IMR-90 (cell line): Measurements from ENCODE around the gene NHLRC2. TPM values are rescaled to one million over a fixed set of nuclear protein-coding genes. Genes with fewer than 3 reads are reported as not detected.

Experiments used
- ATAC-seq: fragments of 200-7000 bp; cut with Tn5 transposase; 2 replicates; pipeline ENCODE4 v1.9.1; 2020; ENCODE audit warnings: low read depth, mild to moderate bottlenecking, moderate library complexity
- BruUV-seq: library from RNA; stranded (reverse); fragments of 400-500 nt; replicated peaks from 2 replicates; lab custom pipeline; 2021; lab: Mats Ljungman, UMichigan
- CTCF ChIA-PET: fragments of 300-600 bp; formaldehyde crosslinking; extraction: SDS; loops from one replicate; lab custom pipeline; 2021; ENCODE audit warnings: antibody characterized with exemption; lab: Yijun Ruan, JAX
- POLR2A ChIA-PET: fragments of 300-600 bp; sonication (Branson Sonifier 250); formaldehyde crosslinking; loops from one replicate; lab custom pipeline; 2022; ENCODE audit warnings: antibody characterized with exemption; ENCODE audit not compliant: unreplicated experiment; lab: Charles Lee
- DNase-seq: peaks from one replicate; pipeline ENCODE4 v3.0.0; 2013
- H2AFZ ChIP-seq: replicated peaks from 2 replicates; pipeline ENCODE3; 2013; ENCODE audit warnings: low read length, mild to moderate bottlenecking; ENCODE audit not compliant: poor library complexity
- H2AK5ac ChIP-seq: 2 replicates; pipeline ENCODE4 v1.6.1; 2013; ENCODE audit warnings: low read depth, low read length, inconsistent platforms
- H2AK9ac ChIP-seq: replicated peaks from 2 replicates; pipeline ENCODE3; 2013; ENCODE audit warnings: mild to moderate bottlenecking, low read depth, low read length, moderate library complexity; ENCODE audit not compliant: poor library complexity
- H2BK120ac ChIP-seq: 2 replicates; pipeline ENCODE4 v1.6.1; 2013; ENCODE audit warnings: low read depth, low read length, inconsistent platforms
- H2BK15ac ChIP-seq: 3 replicates; pipeline ENCODE4 v1.6.1; 2013; ENCODE audit warnings: low read depth, low read length, inconsistent platforms
- H2BK20ac ChIP-seq: 2 replicates; pipeline ENCODE4 v1.6.1; 2013; ENCODE audit warnings: low read depth, mild to moderate bottlenecking, inconsistent platforms, low read length, moderate library complexity
- H2BK5ac ChIP-seq: 2 replicates; pipeline ENCODE4 v1.6.1; 2013; ENCODE audit warnings: mild to moderate bottlenecking, low read depth, low read length, inconsistent platforms; ENCODE audit not compliant: poor library complexity, severe bottlenecking
- H3K14ac ChIP-seq: replicated peaks from 2 replicates; pipeline ENCODE4 v1.6.1; 2013; ENCODE audit warnings: low read depth, low read length, inconsistent platforms
- H3K18ac ChIP-seq: 2 replicates; pipeline ENCODE4 v1.6.1; 2013; ENCODE audit warnings: low read depth, low read length, control low read depth
- H3K23ac ChIP-seq: 2 replicates; pipeline ENCODE4 v1.6.1; 2013; ENCODE audit warnings: low read depth, low read length, inconsistent platforms
- H3K27ac ChIP-seq: 2 replicates; pipeline ENCODE4 v1.5.1; 2013; ENCODE audit warnings: mild to moderate bottlenecking, control low read depth, low read length; ENCODE audit not compliant: insufficient read depth
- H3K27me3 ChIP-seq: 2 replicates; pipeline ENCODE4 v1.6.1; 2013; ENCODE audit warnings: low read length; ENCODE audit not compliant: control insufficient read depth, insufficient read depth
- H3K36me3 ChIP-seq: 2 replicates; pipeline ENCODE4 v1.6.1; 2013; ENCODE audit warnings: low read length, mixed read lengths; ENCODE audit not compliant: control insufficient read depth, insufficient read depth
- H3K4ac ChIP-seq: 2 replicates; pipeline ENCODE4 v1.6.1; 2013; ENCODE audit warnings: low read depth, low read length, inconsistent platforms
- H3K4me1 ChIP-seq: 2 replicates; pipeline ENCODE4 v1.6.1; 2013; ENCODE audit warnings: low read length, mixed read lengths; ENCODE audit not compliant: control insufficient read depth, insufficient read depth
- H3K4me2 ChIP-seq: 2 replicates; pipeline ENCODE4 v1.6.1; 2013; ENCODE audit warnings: low read depth, mild to moderate bottlenecking, control low read depth, low read length, moderate library complexity
- H3K4me3 ChIP-seq: 2 replicates; pipeline ENCODE4 v1.5.1; 2013; ENCODE audit warnings: low read depth, mild to moderate bottlenecking, control low read depth, low read length, moderate library complexity; ENCODE audit not compliant: insufficient read depth
- H3K56ac ChIP-seq: 2 replicates; pipeline ENCODE4 v1.6.1; 2013; ENCODE audit warnings: low read length, inconsistent platforms; ENCODE audit not compliant: insufficient read depth; ENCODE audit errors: extremely low read depth
- H3K79me1 ChIP-seq, 2 experiments: 2 replicates each; pipeline ENCODE4 v1.6.1; 2013; ENCODE audit warnings: low read length in 2 of 2, inconsistent platforms in 1 of 2, low read depth in 1 of 2
- H3K9ac ChIP-seq: 2 replicates; pipeline ENCODE4 v1.6.1; 2013; ENCODE audit warnings: low read depth, low read length, control low read depth
- H3K9me1 ChIP-seq: 2 replicates; pipeline ENCODE4 v1.6.1; 2013; ENCODE audit warnings: low read length, inconsistent platforms; ENCODE audit not compliant: insufficient read depth
- H3K9me3 ChIP-seq: 2 replicates; pipeline ENCODE4 v1.6.1; 2013; ENCODE audit warnings: low read length; ENCODE audit not compliant: control insufficient read depth, insufficient read depth
- H4K20me1 ChIP-seq: 2 replicates; pipeline ENCODE4 v1.6.1; 2013; ENCODE audit warnings: low read length, inconsistent platforms; ENCODE audit not compliant: insufficient read depth
- H4K5ac ChIP-seq: 2 replicates; pipeline ENCODE4 v1.6.1; 2013; ENCODE audit warnings: mild to moderate bottlenecking, low read depth, low read length, control low read depth
- H4K8ac ChIP-seq, 2 experiments: 2 replicates each; pipeline ENCODE4 v1.6.1; 2013; ENCODE audit warnings: low read depth in 2 of 2, low read length in 2 of 2, control low read depth in 1 of 2, inconsistent platforms in 1 of 2
- H4K91ac ChIP-seq: 2 replicates; pipeline ENCODE4 v1.6.1; 2013; ENCODE audit warnings: low read depth, low read length, inconsistent platforms; ENCODE audit not compliant: insufficient read depth
- BHLHE40 ChIP-seq: fragments of 150-350 bp; IDR thresholded peaks from 2 replicates; pipeline ENCODE4 v1.6.1; 2016; ENCODE audit warnings: mild to moderate bottlenecking, low read depth, low read length
- CEBPB ChIP-seq: IDR thresholded peaks from 2 replicates; pipeline ENCODE4 v1.6.1; 2012; ENCODE audit warnings: low read depth, low read length, improper control_type of control experiment
- CHD1 ChIP-seq: IDR thresholded peaks from 2 replicates; pipeline ENCODE4 v1.6.1; 2012; ENCODE audit warnings: low read depth, low read length, improper control_type of control experiment
- CTCF ChIP-seq: conservative IDR thresholded peaks from 2 replicates; pipeline ENCODE4 v1.5.1; 2012; ENCODE audit warnings: mild to moderate bottlenecking, low read depth, low read length, improper control_type of control experiment
- ELK1 ChIP-seq: fragments of 150-350 bp; IDR thresholded peaks from 2 replicates; pipeline ENCODE4 v1.6.1; 2016; ENCODE audit warnings: low read depth, mild to moderate bottlenecking, low read length, moderate library complexity, borderline replicate concordance
- FOS ChIP-seq: fragments of 150-350 bp; IDR thresholded peaks from 2 replicates; pipeline ENCODE4 v1.6.1; 2016; ENCODE audit warnings: low read depth, low read length
- MAFK ChIP-seq: IDR thresholded peaks from 2 replicates; pipeline ENCODE4 v1.6.1; 2012; ENCODE audit warnings: low read depth, low read length, improper control_type of control experiment
- MAZ ChIP-seq: IDR thresholded peaks from 2 replicates; pipeline ENCODE4 v1.6.1; 2012; ENCODE audit warnings: low read depth, mild to moderate bottlenecking, low read length, improper control_type of control experiment, moderate library complexity, borderline replicate concordance
- MXI1 ChIP-seq: IDR thresholded peaks from 2 replicates; pipeline ENCODE4 v1.6.1; 2012; ENCODE audit warnings: low read depth, mild to moderate bottlenecking, low read length, moderate library complexity, borderline replicate concordance
- NFE2L2 ChIP-seq: fragments of 150-350 bp; IDR thresholded peaks from 2 replicates; pipeline ENCODE4 v1.6.1; 2016; ENCODE audit warnings: low read depth, mild to moderate bottlenecking, low read length
- POLR2A ChIP-seq: IDR thresholded peaks from 2 replicates; pipeline ENCODE4 v1.6.1; 2012; ENCODE audit warnings: mild to moderate bottlenecking, low read depth, low read length
- RAD21 ChIP-seq: IDR thresholded peaks from 2 replicates; pipeline ENCODE4 v1.6.1; 2012; ENCODE audit warnings: low read length, improper control_type of control experiment
- RCOR1 ChIP-seq: IDR thresholded peaks from 2 replicates; pipeline ENCODE4 v1.6.1; 2012; ENCODE audit warnings: mild to moderate bottlenecking, low read length, improper control_type of control experiment; ENCODE audit not compliant: insufficient replicate concordance
- RFX5 ChIP-seq: IDR thresholded peaks from 2 replicates; pipeline ENCODE4 v1.8.0; 2012; ENCODE audit warnings: low read depth, mild to moderate bottlenecking, low read length, moderate library complexity
- SMC3 ChIP-seq: fragments of 150-350 bp; IDR thresholded peaks from 2 replicates; pipeline ENCODE4 v1.6.1; 2016; ENCODE audit warnings: low read depth, mild to moderate bottlenecking, antibody characterized with exemption, low read length, moderate library complexity
- USF2 ChIP-seq: fragments of 150-350 bp; IDR thresholded peaks from 2 replicates; pipeline ENCODE4 v1.6.1; 2017; ENCODE audit warnings: mild to moderate bottlenecking, antibody characterized with exemption, low read length, low read depth
- WGBS, 2 experiments: methylation state at CpG; one replicate each; pipeline versions ENCODE4 v1.1.5 to v1.1.7; 2013; ENCODE audit warnings: missing lambda C conversion rate in 2 of 2; ENCODE audit not compliant: insufficient read length in 1 of 2; ENCODE audit errors: extremely low coverage in 2 of 2; 5-methylcytosine and 5-hydroxymethylcytosine counted together
- dilution Hi-C: fragments of 300-500 bp; cut with HindIII; formaldehyde crosslinking; loops from one replicate; pipeline ENCODE4 v1.14.3; 2018; ENCODE audit warnings: low sequenced_read_pairs; ENCODE audit not compliant: unreplicated experiment
- in situ Hi-C: fragments of 300-500 bp; cut with MboI; formaldehyde crosslinking; loops from 3 replicates; pipeline ENCODE4 v1.14.3; 2019; ENCODE audit warnings: low sequenced_read_pairs, inconsistent platforms, mixed read lengths
- intact Hi-C: fragments of 100-400 bp; cut with micrococcal nuclease; formaldehyde crosslinking; loops from 2 replicates; pipeline ENCODE4 v1.10.0; 2022
- polyA plus RNA-seq, 3 experiments: library from polyadenylated mRNA; depleted of rRNA; stranded (reverse); fragments of >200 nt; gene quantifications; 2 replicates each; pipeline ENCODE4 v1.2.3, GENCODE V29; 2012; ENCODE audit warnings: low replicate concordance in 1 of 3
- total RNA-seq: library from RNA; depleted of rRNA; stranded (reverse); fragments of >200 nt; gene quantifications from 2 replicates; pipeline ENCODE4 v1.2.3, GENCODE V29; 2012

The NHLRC2 gene
- total and polyA plus RNA-seq, 2 of the 4 experiments (the other 2 are of a cell fraction) = 3.0 to 11.8 TPM

GRCh38 chr10:113849946-113850345, 4.5 kb upstream of the NHLRC2 start:
- no peak overlapping the region for H2AK9ac ChIP-seq
- no peak overlapping the region for H2BK120ac ChIP-seq
- TF ChIP-seq ELK1 = no peak
- no peak for TF ChIP-seq MAZ
- no peak for TF ChIP-seq RCOR1
- no peak for TF ChIP-seq FOS
- TF ChIP-seq CHD1 = no peak
- no peak for TF ChIP-seq BHLHE40
- no peak for TF ChIP-seq RAD21
- TF ChIP-seq CTCF = no peak
- TF ChIP-seq CEBPB = no peak
- TF ChIP-seq SMC3 = no peak
- TF ChIP-seq NFE2L2 = no peak
- no peak for TF ChIP-seq MXI1
- TF ChIP-seq USF2 = no peak
- TF ChIP-seq POLR2A = no peak
- no peak for TF ChIP-seq RFX5
- TF ChIP-seq MAFK = no peak
- peaks cover 7 to 10% of the 10 kb centered on the region in 2 experiments for H3K79me1 ChIP-seq
- no peak overlapping the region for H3K9ac ChIP-seq
- H3K18ac ChIP-seq = no peak overlapping the region
- H4K8ac ChIP-seq = no peak overlapping the region
- H2BK20ac ChIP-seq = no peak overlapping the region
- DNase-seq (no peak), ATAC-seq (no peak)
- no peak overlapping the region for H3K4ac ChIP-seq
- BruUV-seq = no TSS peak
- H3K9me3 ChIP-seq = no peaks in the 10 kb centered on the region
- H3K4me3 ChIP-seq = no peak overlapping the region
- no peak overlapping the region for H4K5ac ChIP-seq
- H3K56ac ChIP-seq = no peak overlapping the region
- in situ Hi-C loops = no loop called here
- dilution Hi-C loops = no loop called here
- no peaks in the 10 kb centered on the region; the same call in 1 of the 2 replicates for H3K36me3 ChIP-seq
- intact Hi-C loops = no loop called here
- H2AFZ ChIP-seq = no peak overlapping the region
- no peak overlapping the region for H2AK5ac ChIP-seq
- H3K4me1 ChIP-seq = peaks cover 2% of the 10 kb centered on the region; the same call in 1 of the 2 replicates
- CTCF ChIA-PET = no interaction called here
- H3K27ac ChIP-seq = no peak overlapping the region
- no peaks in the 10 kb centered on the region for H4K20me1 ChIP-seq
- H4K91ac ChIP-seq = no peak overlapping the region
- no peak overlapping the region for H2BK5ac ChIP-seq
- POLR2A ChIA-PET = interaction anchor here (0.6 kb wide), 2 partner anchors 38 to 1007 kb away, joined by 4 to 6 read pairs; no protein-coding TSS in a partner anchor
- H3K4me2 ChIP-seq = no peak overlapping the region
- H3K27me3 ChIP-seq = no peaks in the 10 kb centered on the region
- H3K9me1 ChIP-seq = no peaks in the 10 kb centered on the region
- no peak overlapping the region for H3K23ac ChIP-seq
- WGBS, 2 experiments = 95% methylated on average over 4 of the region's 7 CpGs; no CpG with 5 or more reads in 1 of the 2 experiments
- H2BK15ac ChIP-seq = no peak overlapping the region
- no peak overlapping the region for H3K14ac ChIP-seq
